Endometrial microvascular endothelial cells (primary cell): ENCODE results near the gene LIPE. TPM values are rescaled to one million over a fixed set of nuclear protein-coding genes. Genes with fewer than 3 reads are reported as not detected.

ENCODE experiments used
- in situ Hi-C: cut with HindIII; loops from 2 replicates; pipeline ENCODE4 v1.10.0; 2017; ENCODE audit warnings: low sequenced_read_pairs, low pct_unique_long_range_greater_than_20kb; ENCODE audit errors: inconsistent ontology term
- total RNA-seq: library from RNA; depleted of rRNA; stranded (reverse); fragments of >200 nt; gene quantifications from one replicate; pipeline ENCODE4 v1.2.3, GENCODE V29; 2015; ENCODE audit errors: inconsistent ontology term

LIPE gene
- total RNA-seq, 1 donor from 2014 or later = 8.8 TPM

GRCh38 chr19:42421591-42422031, 5.6 kb downstream of the LIPE start:
- in situ Hi-C loops = no loop called here

DNA sequence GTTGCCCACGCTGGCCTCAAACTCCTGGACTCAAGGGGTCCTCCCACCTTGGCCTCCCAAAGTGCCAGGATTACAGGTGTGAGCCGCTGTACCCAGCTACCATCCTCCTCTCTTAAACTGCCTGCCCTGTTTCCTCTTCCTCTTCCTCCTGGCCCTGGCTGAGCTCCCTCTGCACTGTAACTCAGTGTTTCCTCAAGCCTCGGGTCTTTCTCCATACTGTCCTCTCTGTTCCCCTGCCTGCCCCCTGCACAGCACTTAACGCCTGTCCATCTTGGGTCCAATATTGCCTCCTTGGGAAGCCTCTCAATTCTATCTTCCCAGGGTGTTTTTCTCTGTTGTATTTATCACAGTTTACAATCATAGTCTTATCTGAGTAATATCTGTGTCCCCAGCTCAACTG, 6.1 kb downstream of the LIPE start:
- in situ Hi-C loops = no loop called here

GRCh38 chr19:42420055-42420544, 7.1 kb downstream of the LIPE start:
- in situ Hi-C loops = no loop called here

GRCh38 chr19:42419309-42419708, 7.9 kb downstream of the LIPE start:
- in situ Hi-C loops = no loop called here

GRCh38 chr19:42412661-42413076, 14.5 kb downstream of the LIPE start:
- in situ Hi-C loops = no loop called here

DNA sequence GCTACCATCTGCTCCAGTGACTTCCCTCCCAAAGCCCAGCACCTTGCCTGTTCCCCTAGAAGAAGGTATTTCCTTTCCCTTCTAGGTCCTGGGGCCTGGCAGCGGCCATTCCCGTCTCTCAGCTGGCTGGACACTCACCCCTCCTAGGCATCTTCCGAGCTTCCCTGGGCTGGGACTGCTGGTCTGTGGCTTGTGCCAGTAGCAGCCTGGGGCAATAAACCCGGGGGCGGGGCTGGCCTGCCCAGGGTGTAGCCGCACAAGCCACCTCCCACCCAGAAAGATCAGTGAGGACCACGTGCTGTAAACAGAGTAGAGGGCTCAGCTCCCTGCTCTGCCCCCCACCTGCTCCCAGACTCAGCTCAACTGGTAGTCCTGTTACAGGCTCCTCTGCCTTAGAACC, 15.0 kb downstream of the LIPE start:
- in situ Hi-C loops = no loop called here

DNA sequence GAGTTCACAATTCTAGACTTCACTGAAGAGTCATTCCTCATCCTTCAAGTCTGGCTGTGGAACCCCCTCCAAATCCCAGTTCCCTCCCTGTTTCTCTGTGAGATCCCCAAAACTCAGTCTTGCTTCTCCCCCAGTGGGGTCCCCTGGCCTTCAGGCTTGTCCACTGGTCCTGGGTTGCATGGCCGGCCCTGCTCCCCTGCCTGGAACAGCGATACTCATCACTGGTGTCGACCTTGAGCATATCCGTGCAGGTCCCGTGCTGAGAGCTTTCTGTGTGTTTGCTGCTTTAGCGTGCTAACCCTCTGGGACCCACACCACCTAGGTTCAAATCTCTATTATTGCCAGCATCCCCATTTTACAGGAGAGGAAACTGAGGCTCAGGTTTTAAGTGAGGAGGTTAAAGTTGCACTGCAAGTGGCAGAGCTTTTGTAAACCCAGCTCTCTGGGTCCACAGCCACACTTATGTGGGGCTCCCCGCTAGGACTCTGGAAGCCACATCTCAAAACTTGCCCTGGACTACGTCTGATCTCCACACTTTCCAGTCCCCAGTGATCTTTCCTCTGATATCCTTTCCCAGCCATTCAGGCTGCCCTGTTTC, 15.5 kb downstream of the LIPE start:
- in situ Hi-C loops = no loop called here

GRCh38 chr19:42410371-42410770, 16.8 kb downstream of the LIPE start:
- in situ Hi-C loops = no loop called here

DNA sequence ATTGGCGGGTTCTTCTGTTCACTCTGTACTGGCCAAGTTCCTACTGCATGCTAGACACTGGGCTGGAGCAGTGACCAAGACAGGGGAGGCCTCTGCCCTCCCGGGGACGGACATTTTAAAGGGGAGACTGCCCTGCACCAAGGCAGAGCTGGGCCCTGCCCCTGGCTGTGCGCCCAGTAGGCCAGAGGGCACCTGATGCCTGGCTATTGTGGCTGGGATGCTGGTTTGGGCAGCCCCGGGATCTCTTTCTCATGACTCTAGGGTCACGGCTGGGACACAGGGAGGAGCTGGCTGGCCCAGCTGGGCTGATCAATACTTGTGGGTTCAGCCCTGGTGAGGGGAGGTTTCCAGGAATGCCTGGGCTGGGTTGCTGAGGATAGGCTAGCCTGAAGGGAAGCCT, 17.7 kb downstream of the LIPE start:
- in situ Hi-C loops = no loop called here

DNA sequence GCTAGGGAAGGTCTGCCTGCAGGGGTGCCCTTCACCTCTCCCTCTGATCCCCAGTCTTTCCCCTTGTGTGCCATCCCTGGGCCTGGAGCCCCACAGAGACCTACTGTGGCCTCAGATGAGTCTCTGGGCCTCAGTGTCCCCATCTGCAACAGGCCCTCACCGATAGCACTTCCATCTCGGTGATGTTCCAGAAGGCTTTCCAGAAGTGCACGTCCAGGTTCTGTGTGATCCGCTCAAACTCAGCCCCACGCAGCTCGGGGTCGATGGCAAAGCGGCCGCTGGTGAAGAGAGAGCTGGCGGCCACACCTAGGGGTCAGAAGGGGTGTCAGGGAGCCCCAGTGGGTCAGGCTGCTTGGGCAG, 19.4 kb downstream of the LIPE start:
- in situ Hi-C loops = no loop called here

GRCh38 chr19:42407085-42407815, 19.9 kb downstream of the LIPE start:
- in situ Hi-C loops = no loop called here

- in situ Hi-C loops = no loop called here
Observed at GRCh38 chr19:42406111-42406510, 21.1 kb downstream of the LIPE start.

DNA sequence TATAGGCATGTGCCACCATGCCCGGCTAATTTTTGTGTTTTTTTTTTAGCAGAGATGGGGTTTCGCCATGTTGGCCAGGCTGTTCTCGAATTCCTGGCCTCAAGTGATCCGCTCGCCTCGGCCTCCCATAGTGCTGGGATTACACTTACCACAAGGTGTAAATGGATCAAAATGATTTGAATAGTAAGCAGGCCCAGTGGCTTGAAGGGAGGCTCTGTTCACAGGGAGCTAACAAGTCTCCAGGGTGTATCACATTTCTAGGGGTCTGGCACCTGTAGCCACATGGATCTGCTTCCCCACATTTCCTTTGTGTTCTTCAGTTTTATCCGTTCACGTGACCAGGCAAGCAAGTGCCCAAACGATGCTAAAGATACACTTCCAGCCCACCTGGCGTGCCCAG, 23.6 kb downstream of the LIPE start:
- in situ Hi-C loops = no loop called here

DNA sequence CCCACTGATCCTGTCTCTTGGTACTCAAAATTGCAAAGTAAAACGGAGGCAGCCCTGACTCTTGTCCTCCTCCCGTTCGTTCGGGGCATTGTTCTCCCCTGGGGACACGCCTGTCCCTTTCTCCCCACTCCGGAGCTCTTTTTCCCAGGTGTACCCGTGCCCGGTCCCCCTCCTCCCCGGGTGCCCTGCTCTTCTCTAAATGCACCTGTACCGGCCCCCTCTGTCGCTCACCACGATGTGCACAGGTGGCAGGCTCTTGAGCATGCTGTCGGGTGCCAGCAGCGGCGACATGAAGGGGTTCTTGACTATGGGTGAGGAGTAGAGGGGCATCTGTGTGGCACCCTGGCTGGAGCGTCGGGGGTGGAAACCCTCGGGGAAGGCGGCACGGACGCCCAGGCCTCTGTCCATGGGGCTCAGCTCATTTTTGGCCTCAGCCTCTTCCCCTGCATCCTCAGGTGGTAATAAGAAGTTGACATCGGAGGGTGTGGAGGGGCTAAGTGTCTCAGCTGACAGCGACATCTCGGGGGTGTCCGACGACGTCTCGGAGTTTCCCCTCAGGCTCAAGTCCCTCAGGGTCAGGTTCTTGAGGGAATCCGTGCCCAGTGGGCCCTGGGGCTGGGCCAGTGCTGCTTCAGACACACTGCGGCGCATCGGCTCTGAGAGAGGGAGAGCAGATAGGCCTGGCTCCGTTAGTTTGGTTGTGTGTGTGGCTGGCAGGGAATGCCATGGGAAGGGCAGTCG, 24.6 kb downstream of the LIPE start:
- in situ Hi-C loops = no loop called here

GRCh38 chr19:42401365-42402303, 25.6 kb downstream of the LIPE start:
- in situ Hi-C loops = no loop called here

GRCh38 chr19:42400404-42400803, 26.8 kb downstream of the LIPE start:
- in situ Hi-C loops = no loop called here

GRCh38 chr19:42397263-42398166, 29.7 kb downstream of the LIPE start:
- in situ Hi-C loops = no loop called here
